Ectodermal cell (in vitro differentiated cells): ENCODE results near the gene TGFB3.

ENCODE experiments used
- H3K27ac ChIP-seq: 2 replicates; pipeline ENCODE4 v1.7.0; 2013; ENCODE audit warnings: mild to moderate bottlenecking, low read depth, low read length; ENCODE audit not compliant: insufficient read depth, poor library complexity, severe bottlenecking
- H3K27me3 ChIP-seq: 2 replicates; pipeline ENCODE4 v1.7.0; 2013; ENCODE audit warnings: mild to moderate bottlenecking, low read length; ENCODE audit not compliant: insufficient read depth, control insufficient read depth, poor library complexity, severe bottlenecking
- H3K36me3 ChIP-seq: one replicate; pipeline ENCODE4 v1.7.0; 2013; ENCODE audit warnings: low read length; ENCODE audit not compliant: control insufficient read depth, insufficient read depth
- H3K4me1 ChIP-seq: one replicate; pipeline ENCODE4 v1.7.0; 2013; ENCODE audit warnings: low read length; ENCODE audit not compliant: control insufficient read depth, insufficient read depth
- H3K4me3 ChIP-seq: 2 replicates; pipeline ENCODE4 v1.7.0; 2013; ENCODE audit warnings: low read depth, low read length, control low read depth; ENCODE audit not compliant: insufficient read depth
- H3K9me3 ChIP-seq: 2 replicates; pipeline ENCODE4 v1.7.0; 2013; ENCODE audit warnings: mild to moderate bottlenecking, low read length, moderate library complexity; ENCODE audit not compliant: control insufficient read depth
- WGBS, 2 experiments: methylation state at CpG; one replicate each; pipeline ENCODE4 v1.1.7; 2013; ENCODE audit warnings: missing lambda C conversion rate in 2 of 2; 5-methylcytosine and 5-hydroxymethylcytosine counted together

The TGFB3 gene

DNA sequence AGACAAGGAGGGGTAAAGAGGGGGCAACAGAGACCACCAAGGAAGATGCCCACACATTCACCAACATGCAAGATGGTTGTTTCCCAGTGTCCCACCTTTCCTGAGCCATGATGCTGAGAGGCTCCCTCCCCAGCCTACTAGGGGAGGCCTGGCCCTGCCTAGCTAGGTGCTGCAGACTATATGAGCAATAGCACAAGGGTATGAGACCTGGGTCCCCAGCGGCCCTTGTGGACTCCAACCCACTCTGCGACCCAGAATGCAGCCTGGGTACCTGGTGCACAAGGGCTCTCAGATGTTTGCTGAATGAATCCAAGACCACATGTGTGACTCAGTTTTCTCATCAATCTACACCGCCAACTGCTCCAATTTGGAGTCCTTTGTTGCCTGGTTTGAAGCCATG is 13.9 kb downstream of the TGFB3 start:
- 97% methylated on average over 3 of the region's 3 CpGs for WGBS, 2 experiments
- H3K9me3 ChIP-seq = no peaks in the 10 kb centered on the region
- H3K4me1 ChIP-seq = no peaks in the 10 kb centered on the region
- no peaks in the 10 kb centered on the region for H3K27me3 ChIP-seq
- no peaks in the 10 kb centered on the region for H3K36me3 ChIP-seq
- no peak overlapping the region for H3K4me3 ChIP-seq
- no peak overlapping the region for H3K27ac ChIP-seq

DNA sequence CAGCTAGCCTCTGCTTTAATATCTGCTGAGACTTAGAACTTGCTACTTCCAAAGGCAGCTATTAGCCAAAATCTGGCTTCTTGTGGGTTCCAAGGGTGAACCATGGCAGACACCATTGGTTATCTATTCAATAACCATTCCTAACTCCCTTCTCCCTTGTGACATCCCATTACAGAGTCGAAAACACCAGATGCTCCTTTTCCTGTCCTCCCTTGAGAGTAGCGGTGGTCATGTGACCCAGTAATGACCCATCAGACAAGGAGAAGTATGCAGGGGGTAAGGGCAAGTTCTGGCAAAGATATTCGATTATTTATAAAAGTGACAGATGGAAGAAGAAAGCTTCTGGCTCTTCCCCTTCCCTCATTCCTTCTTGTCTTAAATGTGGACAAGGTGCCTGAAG is 20.1 kb downstream of the TGFB3 start:
- no peaks in the 10 kb centered on the region for H3K4me1 ChIP-seq
- 88 to 94% methylated on average over 3 of the region's 3 CpGs for WGBS, 2 experiments
- no peaks in the 10 kb centered on the region for H3K9me3 ChIP-seq
- H3K36me3 ChIP-seq = no peaks in the 10 kb centered on the region
- no peak overlapping the region for H3K4me3 ChIP-seq
- H3K27me3 ChIP-seq = no peaks in the 10 kb centered on the region
- no peak overlapping the region for H3K27ac ChIP-seq

GRCh38 chr14:75960231-75960630 is 21.6 kb downstream of the TGFB3 start:
- Histone ChIP-seq H3K4me1 (no peaks in the 10 kb centered on the region), H3K4me3 (no peak overlapping the region), H3K27ac (no peak overlapping the region), H3K9me3 (no peaks in the 10 kb centered on the region), H3K27me3 (no peaks in the 10 kb centered on the region), H3K36me3 (no peaks in the 10 kb centered on the region)
- WGBS, 2 experiments = 94 to 96% methylated on average over 6 of the region's 6 CpGs

DNA sequence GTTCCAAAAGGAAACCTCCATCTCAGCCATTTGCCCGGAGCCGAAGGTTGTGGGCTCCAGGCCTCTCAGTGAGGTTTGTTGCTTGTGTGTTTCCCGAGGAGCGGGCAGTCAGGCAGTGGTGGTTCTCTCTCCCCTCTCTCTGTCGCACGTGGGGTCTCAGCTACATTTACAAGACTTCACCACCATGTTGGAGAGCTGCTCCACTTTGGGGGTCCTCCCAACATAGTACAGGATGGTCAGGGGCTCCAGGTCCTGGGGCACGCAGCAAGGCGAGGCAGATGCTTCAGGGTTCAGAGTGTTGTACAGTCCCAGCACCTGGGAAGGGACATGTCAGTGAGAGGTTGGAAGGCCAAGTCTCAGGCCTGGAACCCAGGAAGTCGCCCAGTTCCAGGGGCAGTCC is 22.8 kb downstream of the TGFB3 start:
- no peaks in the 10 kb centered on the region for H3K27me3 ChIP-seq
- H3K4me3 ChIP-seq = no peak overlapping the region
- H3K4me1 ChIP-seq = no peaks in the 10 kb centered on the region
- H3K9me3 ChIP-seq = no peaks in the 10 kb centered on the region
- H3K36me3 ChIP-seq = no peaks in the 10 kb centered on the region
- WGBS, 2 experiments = 94 to 95% methylated on average over 9 of the region's 9 CpGs
- no peak overlapping the region for H3K27ac ChIP-seq

GRCh38 chr14:75952489-75952888 is 29.3 kb downstream of the TGFB3 start:
- 97 to 100% methylated on average over 2 to 3 of the region's 3 CpGs for WGBS, 2 experiments
- Histone ChIP-seq H3K27me3 (no peaks in the 10 kb centered on the region), H3K27ac (no peak overlapping the region), H3K4me3 (no peak overlapping the region), H3K9me3 (no peaks in the 10 kb centered on the region), H3K36me3 (no peaks in the 10 kb centered on the region), H3K4me1 (no peaks in the 10 kb centered on the region)

DNA sequence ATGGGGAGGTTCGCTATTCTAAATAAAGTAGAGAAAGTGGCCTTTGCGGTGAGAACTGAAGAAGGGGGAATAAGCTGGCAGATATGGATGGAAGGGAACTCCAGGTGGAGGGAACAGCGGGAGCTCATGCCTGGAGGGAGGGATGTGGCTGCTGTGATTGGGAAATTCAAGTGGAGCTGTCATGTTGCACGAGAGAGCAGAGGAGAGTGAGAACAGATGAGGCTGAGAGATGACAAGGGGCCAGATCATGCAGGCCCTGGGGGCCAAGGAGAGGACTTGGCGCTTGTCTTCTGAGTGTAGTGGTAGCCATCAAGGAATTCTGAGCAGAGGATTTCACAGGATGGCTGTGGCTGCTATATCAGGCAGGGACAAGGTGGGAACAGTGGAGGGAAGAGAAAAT is 35.0 kb downstream of the TGFB3 start:
- 84 to 85% methylated on average over 5 of the region's 5 CpGs for WGBS, 2 experiments

GRCh38 chr14:75944607-75945241 is 37.1 kb downstream of the TGFB3 start:
- no peak overlapping the region for H3K4me3 ChIP-seq
- no peak overlapping the region for H3K27ac ChIP-seq
- WGBS, 2 experiments = 93 to 98% methylated on average over 4 of the region's 4 CpGs
- H3K27me3 ChIP-seq = no peaks in the 10 kb centered on the region
- H3K9me3 ChIP-seq = no peaks in the 10 kb centered on the region
- H3K4me1 ChIP-seq = no peaks in the 10 kb centered on the region
- no peaks in the 10 kb centered on the region for H3K36me3 ChIP-seq

More for the DNA sequence above, 35.0 kb downstream of the TGFB3 start:
- Histone ChIP-seq H3K27ac (no peak overlapping the region), H3K4me3 (no peak overlapping the region), H3K36me3 (no peaks in the 10 kb centered on the region), H3K4me1 (no peaks in the 10 kb centered on the region), H3K27me3 (no peaks in the 10 kb centered on the region), H3K9me3 (no peaks in the 10 kb centered on the region)

GRCh38 chr14:75941030-75941429 is 40.8 kb downstream of the TGFB3 start:
- 95 to 96% methylated on average over 4 of the region's 4 CpGs for WGBS, 2 experiments
- Histone ChIP-seq H3K4me3 (no peak overlapping the region), H3K27ac (no peak overlapping the region), H3K9me3 (no peaks in the 10 kb centered on the region), H3K4me1 (no peaks in the 10 kb centered on the region), H3K36me3 (no peaks in the 10 kb centered on the region), H3K27me3 (no peaks in the 10 kb centered on the region)

DNA sequence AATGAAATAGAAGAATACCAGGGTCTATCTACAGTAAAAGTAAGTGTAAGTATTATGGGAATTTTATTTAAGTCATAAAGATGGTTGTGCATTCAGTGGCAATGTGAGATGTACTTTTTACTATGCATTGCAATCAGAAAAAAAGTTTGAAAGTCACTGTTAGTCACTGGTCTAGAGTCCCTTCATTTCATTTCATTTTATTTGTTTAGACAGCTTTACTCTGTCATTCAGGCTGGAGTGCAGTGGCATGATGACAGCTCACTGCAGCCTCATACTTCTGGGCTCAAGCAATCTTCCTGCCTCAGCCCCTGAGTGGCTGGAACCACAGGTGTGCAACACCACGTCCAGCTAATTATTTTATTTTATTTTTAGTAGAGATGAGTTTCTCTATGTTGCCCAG is 42.6 kb downstream of the TGFB3 start:
- H3K9me3 ChIP-seq = no peaks in the 10 kb centered on the region
- no peak overlapping the region for H3K27ac ChIP-seq
- no peaks in the 10 kb centered on the region for H3K27me3 ChIP-seq
- H3K4me1 ChIP-seq = no peaks in the 10 kb centered on the region
- H3K36me3 ChIP-seq = no peaks in the 10 kb centered on the region
- H3K4me3 ChIP-seq = no peak overlapping the region
- WGBS, 2 experiments = 100% methylated on average over 1 of the region's 1 CpG; no CpG with 5 or more reads in 1 of the 2 experiments

DNA sequence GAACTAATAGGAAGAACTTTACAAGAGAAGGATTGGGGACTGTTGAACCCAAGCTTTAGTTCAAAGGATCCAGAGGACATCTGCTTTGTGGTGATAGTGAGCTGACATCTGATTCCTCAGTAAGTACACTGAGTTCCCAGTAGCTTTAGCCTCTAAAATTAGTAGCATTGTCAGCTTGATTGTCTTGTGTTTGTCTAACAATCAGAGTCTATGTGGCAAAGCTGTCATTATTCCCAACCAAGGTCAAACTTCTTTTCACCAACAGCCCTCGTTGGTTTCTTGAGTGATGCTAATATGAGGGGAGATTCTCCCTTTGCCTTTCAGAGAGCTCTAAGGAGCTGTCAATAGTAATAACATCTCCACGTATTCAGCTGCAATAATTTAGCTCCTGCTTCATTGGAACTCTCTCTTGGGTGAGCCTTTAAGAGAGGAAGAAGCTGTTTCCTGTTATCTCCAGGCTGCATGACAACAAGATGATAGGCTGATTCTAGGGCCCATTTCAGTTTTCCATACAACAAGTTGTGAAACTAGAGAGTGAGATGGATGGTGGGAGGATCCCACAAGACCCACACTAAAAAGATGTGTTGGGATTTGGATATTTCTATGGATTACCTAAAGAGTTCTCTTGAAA is 46.7 kb downstream of the TGFB3 start:
- H3K36me3 ChIP-seq = no peaks in the 10 kb centered on the region
- WGBS, 2 experiments = 86 to 92% methylated on average over 1 to 2 of the region's 2 CpGs
- no peak overlapping the region for H3K27ac ChIP-seq
- H3K4me3 ChIP-seq = no peak overlapping the region
- no peaks in the 10 kb centered on the region for H3K4me1 ChIP-seq
- no peaks in the 10 kb centered on the region for H3K9me3 ChIP-seq
- H3K27me3 ChIP-seq = no peaks in the 10 kb centered on the region
